Measurements from ENCODE around the gene ATF3. TPM values are rescaled to one million over a fixed set of nuclear protein-coding genes. Genes with fewer than 3 reads are reported as not detected.
A peak's percentile ranks its signal among the peaks of the same experiment; 100 is the strongest.

Gene ATF3
- total and polyA plus RNA-seq, 7 donors: 3.2 to 162 (median 29.4) TPM

GRCh38 chr1:212562771-212563170 lies 45.8 kb upstream of the ATF3 start:
- no peaks in the 10 kb centered on the region for H3K9me3 ChIP-seq
- no peaks in the 10 kb centered on the region for H3K36me3 ChIP-seq
- WGBS, 2 donors: 81 to 93% methylated on average over 4 of the region's 4 CpGs
- no peaks in the 10 kb centered on the region for H3K27me3 ChIP-seq
- peaks cover 0 to 31% (median 21%) of the 10 kb centered on the region in 4 donors for H3K4me1 ChIP-seq
- no peak overlapping the region for H3K4me3 ChIP-seq
- no peak for DNase-seq
- TF ChIP-seq POLR2AphosphoS5 (IDR thresholded peaks at IDR 0.05) (no peak), POLR2A (IDR thresholded peaks at IDR 0.05) (no peak), CTCF (IDR thresholded peaks at IDR 0.05) (no peak), EP300 (IDR thresholded peaks at IDR 0.05) (no peak)
- H3K27ac ChIP-seq: peak overlapping the region in 1 of 4 donors; percentile 90
- intact Hi-C loops (cut with DNase I): loop anchor here (10.0 kb wide), 2 partner anchors 232 to 292 kb away; partner anchors contain the start of genes FLVCR1, NSL1 and TATDN3

GRCh38 chr1:212565079-212565478 lies 43.5 kb upstream of the ATF3 start:
- TF ChIP-seq POLR2AphosphoS5 (IDR thresholded peaks at IDR 0.05): no peak
- no peak for TF ChIP-seq CTCF (IDR thresholded peaks at IDR 0.05)
- TF ChIP-seq POLR2A (IDR thresholded peaks at IDR 0.05): no peak
- TF ChIP-seq EP300 (IDR thresholded peaks at IDR 0.05): no peak
- WGBS, 2 donors: 85 to 89% methylated on average over 4 of the region's 4 CpGs

GRCh38 chr1:212565571-212566305 lies 42.8 kb upstream of the ATF3 start:
- Histone ChIP-seq H3K27me3 (no peaks in the 10 kb centered on the region), H3K4me1 (peaks cover 0 to 21% (median 16%) of the 10 kb centered on the region in 4 donors), H3K27ac (peak overlapping the region in 1 of 4 donors; percentile 73), H3K9me3 (no peaks in the 10 kb centered on the region), H3K4me3 (no peak overlapping the region), H3K36me3 (no peaks in the 10 kb centered on the region)
- intact Hi-C loops (cut with DNase I): loop anchor here (10.0 kb wide), 2 partner anchors 229 to 289 kb away; partner anchors contain the start of genes FLVCR1, NSL1 and TATDN3
- no peak for DNase-seq
- TF ChIP-seq POLR2A (IDR thresholded peaks at IDR 0.05) (no peak), CTCF (IDR thresholded peaks at IDR 0.05) (no peak), EP300 (IDR thresholded peaks at IDR 0.05) (no peak), POLR2AphosphoS5 (IDR thresholded peaks at IDR 0.05) (no peak)
- 91 to 94% methylated on average over 6 of the region's 6 CpGs for WGBS, 2 donors

More at GRCh38 chr1:212565079-212565478, 43.5 kb upstream of the ATF3 start:
- DNase-seq: no peak
- no peak overlapping the region for H3K4me3 ChIP-seq
- no peak overlapping the region for H3K27ac ChIP-seq
- H3K9me3 ChIP-seq: no peaks in the 10 kb centered on the region
- no peaks in the 10 kb centered on the region for H3K27me3 ChIP-seq
- H3K4me1 ChIP-seq: peaks cover 0 to 21% (median 16%) of the 10 kb centered on the region in 4 donors
- H3K36me3 ChIP-seq: no peaks in the 10 kb centered on the region
- intact Hi-C loops (cut with DNase I): loop anchor here (10.0 kb wide), 2 partner anchors 230 to 290 kb away; partner anchors contain the start of genes FLVCR1, NSL1 and TATDN3

GRCh38 chr1:212566522-212567479 lies 41.8 kb upstream of the ATF3 start:
- H3K4me3 ChIP-seq: peak overlapping the region; percentile 28 to 56 (median 52)
- no peaks in the 10 kb centered on the region for H3K27me3 ChIP-seq
- DNase-seq: peak; percentile 66
- H3K36me3 ChIP-seq: no peaks in the 10 kb centered on the region
- intact Hi-C loops (cut with DNase I): loop anchor here (10.0 kb wide), 2 partner anchors 228 to 288 kb away; partner anchors contain the start of genes FLVCR1, NSL1 and TATDN3
- peaks cover 0 to 15% (median 11%) of the 10 kb centered on the region in 4 donors for H3K4me1 ChIP-seq
- WGBS, 2 donors: 1 to 2% methylated on average over 16 of the region's 16 CpGs
- H3K9me3 ChIP-seq: no peaks in the 10 kb centered on the region
- TF ChIP-seq CTCF (IDR thresholded peaks at IDR 0.05): no peak
- TF ChIP-seq POLR2A (IDR thresholded peaks at IDR 0.05): peak in 1 of 2 donors; percentile 13
- peak; percentile 22 to 75 (median 45) for TF ChIP-seq POLR2AphosphoS5 (IDR thresholded peaks at IDR 0.05)
- no peak for TF ChIP-seq EP300 (IDR thresholded peaks at IDR 0.05)
- H3K27ac ChIP-seq: peak overlapping the region; percentile 73 to 81 (median 78)
